DLD1 (cell line): ENCODE measurements around the gene BCL11B.

Source experiments
- in situ Hi-C: cut with HindIII; loops from 2 replicates; pipeline ENCODE4 v1.10.0; 2017; ENCODE audit warnings: low sequenced_read_pairs

Gene BCL11B

DNA sequence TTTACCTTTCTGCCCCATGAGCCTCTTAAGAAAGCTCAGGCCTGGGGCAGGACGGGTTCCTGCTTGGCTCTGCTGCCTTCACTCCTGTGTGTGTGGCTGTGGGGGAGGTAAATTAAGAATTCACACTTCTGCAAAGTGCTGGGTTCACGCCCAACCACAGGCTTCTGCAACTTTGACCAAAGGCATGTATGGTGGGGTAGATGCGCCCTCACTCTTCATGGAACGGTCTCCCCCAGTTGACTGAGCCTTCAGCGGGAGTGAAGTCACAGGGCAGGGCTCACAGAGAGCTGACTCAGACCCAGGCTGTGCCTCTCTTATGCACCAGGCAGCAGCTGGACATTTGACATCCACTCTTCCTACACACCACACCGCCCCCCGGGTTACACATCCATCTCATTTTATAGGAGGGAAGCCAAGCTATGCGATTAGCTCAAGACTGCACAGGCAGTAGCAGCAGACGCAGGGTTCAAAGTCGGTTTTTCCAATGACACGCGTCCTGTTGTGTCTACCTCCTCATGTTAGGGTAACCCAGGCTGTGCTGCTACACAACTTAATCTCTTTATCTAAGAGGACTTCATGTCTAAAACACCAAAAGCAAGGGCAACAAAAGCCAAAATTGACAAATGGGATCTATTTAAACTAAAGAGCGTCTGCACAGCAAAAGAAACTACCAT lies 15.4 kb upstream of the BCL11B start:
- in situ Hi-C loops = no loop called here

DNA sequence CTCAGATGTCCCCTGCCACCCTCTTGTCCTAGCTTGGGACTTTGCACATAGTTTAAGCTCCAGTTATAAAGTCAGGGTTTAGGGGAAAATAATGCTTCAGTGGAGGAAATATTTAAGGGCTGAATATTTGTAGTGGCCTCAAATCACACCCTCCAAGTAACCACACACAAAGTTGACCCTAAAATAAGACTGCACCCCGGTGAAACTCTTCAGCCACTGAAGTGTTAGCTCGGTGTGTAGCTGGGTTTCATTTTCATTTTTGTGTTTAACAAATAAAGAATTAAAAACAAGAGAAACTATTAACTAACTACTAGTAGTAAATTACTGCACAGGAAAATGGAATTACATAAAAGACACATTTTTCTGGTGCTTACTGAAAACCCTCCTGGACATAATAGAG lies 14.8 kb upstream of the BCL11B start:
- in situ Hi-C loops = no loop called here

DNA sequence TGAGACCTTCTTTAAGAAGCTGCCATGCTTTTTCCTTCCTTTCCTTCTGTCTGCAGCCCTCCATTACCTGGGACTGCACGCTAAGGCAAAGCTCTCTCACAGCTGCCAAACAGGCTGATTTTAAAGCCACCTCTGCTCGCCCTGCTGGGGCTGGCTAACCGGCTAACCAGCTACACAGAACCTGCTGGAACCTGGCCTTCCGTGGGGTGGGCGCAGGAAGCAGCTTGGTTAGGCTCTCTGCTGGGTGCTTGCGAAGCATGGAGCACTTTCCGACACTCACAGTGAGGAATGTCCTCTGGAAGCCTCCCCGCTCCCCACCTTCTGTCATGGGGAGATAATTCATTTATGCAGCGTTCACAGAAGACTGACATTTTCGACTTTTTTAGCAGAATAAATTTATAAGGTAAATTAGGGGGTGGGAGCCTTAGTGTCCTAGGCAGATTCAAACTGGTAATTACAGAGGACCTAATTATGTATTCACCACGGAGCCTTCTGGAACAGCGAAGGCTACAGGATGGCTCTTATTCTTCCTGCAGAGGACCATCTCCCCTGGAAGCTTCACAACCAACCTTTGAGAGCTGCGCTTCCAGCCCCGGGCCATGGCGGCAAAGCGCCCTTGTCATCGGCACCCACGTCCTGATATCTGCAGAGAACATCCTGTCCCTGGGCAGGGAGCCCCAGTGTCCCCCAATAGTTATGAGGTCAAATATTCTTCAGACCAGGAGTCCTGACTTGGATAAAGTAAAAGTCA lies 12.4 kb upstream of the BCL11B start:
- in situ Hi-C loops = no loop called here

DNA sequence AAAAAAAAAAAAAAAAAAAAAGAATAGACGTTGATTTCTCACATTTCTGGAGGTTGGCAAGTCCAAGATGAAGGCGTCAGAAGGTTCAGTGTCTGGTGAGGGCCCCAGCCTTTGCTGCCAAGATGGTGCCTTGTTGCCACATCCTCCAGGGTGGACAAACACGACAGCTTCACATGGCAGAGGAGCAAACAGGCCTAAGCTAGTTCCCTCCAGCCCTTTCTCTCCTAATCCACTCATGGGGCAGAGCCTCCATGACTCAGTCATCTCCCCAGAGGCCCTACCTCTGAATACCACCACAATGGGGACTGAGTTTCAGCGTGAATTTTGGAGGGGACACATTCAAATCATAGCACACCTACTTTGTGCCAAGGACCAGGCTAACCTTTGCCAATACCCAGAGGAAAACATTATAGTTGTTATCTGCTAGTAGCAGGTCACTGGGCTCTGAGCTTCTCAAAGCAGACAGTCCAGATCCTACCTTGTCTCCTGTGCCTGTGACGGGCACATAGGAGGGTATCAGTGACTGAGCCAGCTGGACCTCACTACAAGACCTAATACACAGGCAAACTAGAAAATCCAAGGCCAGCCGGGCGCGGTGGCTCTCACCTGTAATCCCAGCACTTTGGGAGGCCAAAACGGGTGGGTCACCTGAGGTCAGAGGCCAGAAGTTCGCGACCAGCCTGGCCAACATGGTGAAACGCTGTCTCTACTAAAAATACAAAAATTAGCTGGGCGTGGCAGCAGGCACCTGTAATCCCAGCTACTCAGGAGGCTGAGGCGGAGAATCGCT lies 10.5 kb upstream of the BCL11B start:
- in situ Hi-C loops = no loop called here

DNA sequence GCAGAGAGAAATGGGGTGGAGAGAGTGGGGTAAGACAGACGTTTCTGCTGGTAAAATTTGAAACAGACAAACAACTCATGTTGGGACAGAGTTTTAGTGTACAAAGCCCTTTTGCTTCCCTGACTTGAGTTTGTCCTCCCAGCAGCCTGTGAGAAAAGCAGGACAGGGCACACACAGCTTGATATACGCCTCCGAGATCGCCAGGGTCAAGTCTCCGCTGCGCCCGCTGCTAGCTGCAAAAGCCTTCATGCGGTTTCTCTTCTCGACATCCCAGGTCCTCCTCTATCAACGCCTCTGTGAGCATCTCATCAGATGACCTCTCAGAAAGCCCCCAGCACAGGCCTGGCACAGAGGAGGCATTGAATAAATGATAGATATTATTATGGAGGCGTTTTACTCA lies 9.4 kb upstream of the BCL11B start:
- in situ Hi-C loops = no loop called here

DNA sequence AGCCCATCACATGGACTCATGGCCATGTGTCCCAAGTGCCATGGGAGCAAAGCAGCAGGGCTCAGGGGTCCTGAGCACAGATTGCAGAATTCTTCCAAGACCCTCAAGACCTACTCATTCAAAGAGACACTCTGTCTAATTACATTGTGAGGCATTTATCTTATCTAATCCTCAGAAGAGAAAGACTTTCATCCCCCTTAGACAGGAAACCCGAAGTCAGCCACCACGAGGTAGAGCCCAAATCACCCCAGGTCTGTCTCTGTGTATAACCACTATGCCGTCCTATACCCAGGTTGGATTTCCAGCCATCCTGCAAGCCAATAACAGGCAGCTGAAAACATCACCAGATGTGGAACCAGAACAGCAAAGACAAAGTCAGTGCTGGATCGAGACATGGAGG lies 8.9 kb upstream of the BCL11B start:
- in situ Hi-C loops = no loop called here

DNA sequence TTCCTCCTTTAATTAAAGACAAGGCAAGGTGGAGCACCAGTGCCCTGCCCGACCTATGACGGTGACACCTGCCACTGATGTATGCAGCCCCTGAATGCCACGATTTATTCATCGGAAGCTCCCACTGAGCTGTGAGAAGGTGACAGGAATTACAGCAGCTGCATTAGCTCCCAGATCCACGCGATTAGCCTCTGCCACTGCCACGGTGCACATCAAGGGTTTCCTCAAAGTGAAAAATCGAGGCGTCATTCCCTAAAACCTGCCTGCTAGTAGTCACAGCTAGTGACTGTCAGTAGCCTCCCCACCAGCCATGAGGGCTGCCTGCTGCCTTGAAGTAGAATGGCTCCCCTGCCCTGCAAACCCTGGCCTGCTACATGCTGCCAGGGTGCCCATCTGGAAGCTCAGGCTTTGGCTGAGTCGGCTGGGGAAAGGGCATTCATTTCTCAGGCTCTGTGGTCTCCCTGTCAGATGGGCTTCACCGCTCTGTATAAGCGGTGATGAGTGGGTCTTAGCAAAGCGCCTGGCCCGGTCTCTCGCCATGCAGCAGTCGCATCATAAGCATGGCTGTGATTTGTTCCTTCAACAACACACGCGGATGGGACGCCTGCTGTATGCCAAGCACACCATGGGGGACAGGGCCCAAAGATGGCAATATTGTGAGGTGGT lies 8.2 kb upstream of the BCL11B start:
- in situ Hi-C loops = no loop called here

DNA sequence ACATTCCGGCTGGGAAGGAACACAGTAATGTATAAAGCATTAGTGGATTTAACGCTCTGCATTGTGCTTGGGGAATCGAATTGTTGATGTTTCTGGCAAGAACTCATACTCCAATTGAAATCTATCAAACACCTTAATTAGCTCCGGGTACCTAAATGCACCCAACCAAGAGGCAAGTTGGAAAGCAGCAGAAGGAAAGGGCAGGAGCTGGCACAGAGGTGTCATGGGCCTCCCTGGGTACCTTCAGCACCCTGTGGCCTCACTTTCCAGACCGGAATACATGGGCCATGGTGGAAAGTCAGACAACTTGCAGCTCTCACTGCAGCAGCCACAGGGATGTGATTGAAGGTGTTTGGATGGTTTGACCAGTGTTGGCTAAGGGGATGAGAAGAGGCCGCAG lies 6.8 kb upstream of the BCL11B start:
- in situ Hi-C loops = no loop called here

DNA sequence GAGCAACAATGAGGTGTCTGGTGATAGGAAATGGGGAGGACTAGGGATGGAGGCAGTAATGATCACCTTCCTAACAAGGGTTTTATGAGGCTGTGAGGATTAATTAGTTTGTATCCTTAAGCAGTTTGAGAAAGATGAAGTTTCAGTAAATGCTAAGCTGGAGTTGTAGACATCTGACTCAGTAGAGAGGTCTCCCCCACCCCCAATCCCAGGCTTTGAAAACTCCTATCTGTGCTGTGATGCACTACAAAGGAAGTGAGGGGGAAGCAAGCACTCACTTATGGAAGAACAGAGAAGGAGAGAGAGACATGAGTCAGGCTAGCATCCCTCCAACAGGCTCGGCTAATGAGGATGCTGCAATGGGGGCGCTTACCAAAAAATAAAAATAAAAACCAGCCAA lies 5.5 kb upstream of the BCL11B start:
- in situ Hi-C loops = no loop called here

DNA sequence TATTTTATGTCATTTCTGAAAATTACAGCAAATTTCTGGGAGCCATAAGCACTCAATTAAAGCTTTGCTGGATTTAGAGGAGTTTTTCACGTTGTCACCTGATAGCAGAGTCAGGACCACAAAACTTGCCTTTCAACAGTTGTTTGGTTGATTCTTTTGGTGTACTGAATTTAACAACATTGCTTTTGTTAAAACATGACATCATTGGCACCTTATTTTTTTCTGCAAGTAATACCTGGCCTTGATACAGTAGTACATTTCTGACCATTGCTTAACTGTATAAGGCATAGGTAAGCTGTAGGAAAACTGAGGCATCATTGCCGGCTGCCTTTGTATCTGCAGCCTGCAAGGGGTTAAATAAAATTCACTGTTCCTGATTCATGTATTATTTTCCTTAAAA lies 4.5 kb upstream of the BCL11B start:
- in situ Hi-C loops = no loop called here

DNA sequence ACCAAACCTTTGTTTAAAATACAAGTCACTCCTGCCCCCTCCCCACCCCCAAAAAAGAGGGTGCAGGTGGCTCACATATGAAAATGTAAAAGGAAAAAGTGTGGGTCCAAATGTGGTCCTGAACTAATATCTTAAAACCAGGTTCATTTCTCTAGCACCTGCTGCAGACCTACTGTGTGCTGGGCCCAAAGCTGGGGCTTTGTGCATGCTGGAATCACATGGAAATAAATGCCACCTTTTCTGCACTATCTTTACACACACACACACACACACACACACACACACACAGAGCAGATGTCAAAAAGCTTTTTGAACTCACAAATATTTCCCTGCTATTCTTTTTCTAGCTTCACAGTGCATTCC lies 3.2 kb upstream of the BCL11B start:
- in situ Hi-C loops = no loop called here

DNA sequence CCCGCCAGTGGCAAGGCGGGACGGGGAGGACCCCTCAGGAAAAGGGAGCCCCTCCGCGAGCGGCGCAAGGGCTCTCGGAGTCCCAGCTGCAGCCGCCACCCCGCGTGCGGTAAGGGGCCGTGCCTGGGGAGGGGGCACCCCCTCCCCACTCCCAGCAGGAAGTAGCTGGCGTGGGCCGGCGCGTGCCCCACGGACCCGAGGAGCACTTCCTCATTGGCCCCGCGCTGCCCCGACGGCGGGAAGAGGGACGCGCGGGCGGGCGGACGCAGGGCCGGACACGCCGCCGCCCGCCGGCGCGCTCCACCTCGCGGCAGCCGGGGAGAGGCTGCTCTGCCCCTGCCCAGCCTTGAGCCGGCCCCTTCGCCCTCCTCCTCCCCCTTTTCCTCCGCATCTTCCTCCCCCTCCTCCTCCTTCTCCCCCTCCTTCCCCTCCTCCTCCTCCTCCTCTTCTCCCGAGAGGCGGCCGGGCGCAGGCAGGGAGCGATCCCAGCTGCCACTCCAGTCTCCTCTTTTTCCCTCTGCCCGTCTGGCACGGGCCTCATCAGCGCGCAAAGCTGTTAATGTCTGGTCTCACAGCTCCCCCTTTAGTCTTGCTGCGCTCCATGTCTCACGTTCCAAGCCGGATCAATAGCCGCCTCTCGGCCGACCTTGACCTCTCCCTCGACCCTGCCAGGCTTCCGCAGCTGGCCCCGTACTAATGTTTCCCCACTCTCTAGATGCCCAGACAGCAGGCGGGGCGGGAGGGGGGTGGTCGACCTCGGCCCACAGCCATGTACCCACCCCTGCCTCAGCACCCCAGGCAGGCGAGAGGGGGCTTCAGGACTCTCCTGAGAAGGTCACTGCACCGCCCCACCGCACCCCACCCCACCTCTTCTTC lies 2.6 kb upstream of the BCL11B start:
- in situ Hi-C loops = no loop called here

DNA sequence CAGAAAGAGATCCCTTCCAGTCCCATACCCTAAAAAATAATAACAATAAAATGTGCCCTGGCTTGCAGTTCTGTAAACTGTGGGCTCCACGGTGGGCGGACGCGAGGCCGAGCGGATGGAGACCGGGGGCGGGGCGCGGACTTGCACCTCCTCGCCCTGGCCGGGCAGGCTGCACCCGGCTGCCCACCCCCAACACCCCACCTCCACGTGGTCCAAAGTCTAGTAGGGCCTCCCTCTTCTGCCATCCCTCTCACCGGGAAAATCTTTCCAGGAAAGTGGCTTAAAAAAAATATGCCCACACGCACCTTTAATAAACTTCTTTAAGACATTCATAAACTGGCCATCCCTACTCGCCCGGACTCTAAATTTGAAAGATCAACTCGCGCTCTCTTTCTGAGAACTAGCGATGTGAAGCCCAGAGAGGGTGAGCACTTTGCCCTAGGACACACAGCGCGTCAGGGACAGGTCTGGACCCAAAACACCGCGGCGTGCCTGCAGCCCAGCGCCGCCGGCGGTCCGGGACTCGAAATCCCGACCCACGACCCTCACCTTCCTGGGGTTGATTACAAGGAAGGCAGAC lies 1.9 kb upstream of the BCL11B start:
- in situ Hi-C loops = no loop called here

DNA sequence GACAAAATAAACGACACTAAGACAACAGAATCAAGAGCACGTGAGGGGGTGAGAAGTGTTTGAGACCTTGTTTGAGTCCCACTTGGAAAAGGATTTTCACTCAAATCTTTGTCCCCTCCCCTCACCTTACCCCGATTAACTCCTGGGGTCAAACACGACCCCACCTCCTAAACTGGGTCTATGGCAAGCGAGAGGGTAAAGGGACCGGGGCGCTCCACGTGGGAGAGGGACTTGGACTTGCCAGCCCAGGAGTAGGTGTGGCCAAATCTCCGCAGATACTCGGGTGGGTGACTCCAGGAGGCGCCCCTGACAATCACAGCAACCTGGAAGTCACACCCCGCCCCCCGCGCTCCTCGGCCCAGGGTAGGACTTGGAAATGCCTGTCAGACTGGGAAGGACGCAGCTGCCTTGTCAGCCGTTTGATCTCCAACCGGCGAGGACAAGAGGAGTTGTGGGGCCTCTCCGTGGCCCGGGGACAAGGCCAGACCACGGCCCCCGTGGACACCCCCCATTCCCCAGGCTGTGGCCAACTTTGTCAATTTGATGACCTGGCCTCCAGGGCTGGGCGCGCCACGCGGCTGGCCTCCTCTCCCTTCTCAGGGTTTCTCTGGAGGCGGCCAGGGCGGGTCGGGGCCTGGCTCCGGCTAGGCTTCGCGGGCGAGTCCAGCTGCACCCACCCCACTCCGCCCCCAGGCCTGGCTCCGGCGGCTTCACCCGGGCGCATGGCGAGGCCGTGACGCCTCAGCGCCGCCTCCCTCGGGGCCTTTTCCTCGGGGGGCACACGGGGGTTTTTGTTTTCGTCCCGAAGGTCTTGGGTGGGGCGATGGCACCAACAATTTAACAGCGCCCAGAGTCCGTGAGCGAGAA lies 1.1 kb upstream of the BCL11B start:
- in situ Hi-C loops = no loop called here

DNA sequence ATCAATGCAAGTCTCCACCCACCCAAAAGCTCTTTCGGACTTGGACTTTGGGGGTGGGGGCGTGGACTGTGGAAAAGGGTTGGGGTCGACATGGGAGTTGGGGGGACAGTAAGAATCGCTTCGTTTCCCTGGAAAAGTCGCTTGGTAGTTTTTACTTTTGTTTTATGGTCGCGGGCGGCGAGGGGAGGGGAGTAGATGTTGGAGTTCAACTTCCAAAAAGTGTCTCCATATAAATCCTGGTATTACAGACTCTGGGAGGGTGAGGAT lies 568 bp upstream of the BCL11B start:
- in situ Hi-C loops = no loop called here

DNA sequence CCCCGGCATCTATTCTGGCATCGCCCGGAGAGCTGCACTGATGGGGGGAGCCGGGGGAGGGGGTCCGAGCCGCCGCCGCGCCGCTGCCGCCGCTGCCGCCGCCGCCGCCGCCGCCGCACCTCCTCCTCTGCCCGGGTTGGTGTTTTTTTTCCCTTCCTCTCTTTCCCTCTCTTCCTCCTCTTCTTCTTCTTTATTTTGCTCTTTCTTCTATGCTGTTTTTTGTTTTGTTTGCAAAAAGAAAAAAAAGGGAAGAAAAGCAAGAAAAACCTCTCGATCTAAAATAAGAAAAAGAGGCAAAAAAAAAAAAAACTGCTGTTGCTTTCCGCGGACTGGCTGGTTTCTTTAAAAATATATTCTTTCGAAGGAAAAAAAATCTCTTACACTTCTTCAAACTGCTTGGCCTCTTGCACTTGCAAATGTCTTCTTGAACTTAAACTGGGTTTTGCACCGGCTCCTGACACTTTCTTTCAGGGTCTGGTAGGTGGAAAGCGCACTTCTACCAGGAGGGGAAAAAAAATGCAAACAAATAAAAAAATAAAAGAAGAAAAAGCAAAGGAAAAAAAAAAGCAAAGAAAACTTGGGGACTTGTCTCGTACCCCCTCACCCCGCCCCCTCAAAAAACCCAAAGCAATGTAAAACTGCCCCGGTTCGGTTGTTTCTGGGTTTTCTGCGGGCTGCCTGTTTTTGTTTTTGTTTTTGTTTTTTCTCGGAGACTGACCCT lies 616 bp downstream of the BCL11B start:
- in situ Hi-C loops = no loop called here

DNA sequence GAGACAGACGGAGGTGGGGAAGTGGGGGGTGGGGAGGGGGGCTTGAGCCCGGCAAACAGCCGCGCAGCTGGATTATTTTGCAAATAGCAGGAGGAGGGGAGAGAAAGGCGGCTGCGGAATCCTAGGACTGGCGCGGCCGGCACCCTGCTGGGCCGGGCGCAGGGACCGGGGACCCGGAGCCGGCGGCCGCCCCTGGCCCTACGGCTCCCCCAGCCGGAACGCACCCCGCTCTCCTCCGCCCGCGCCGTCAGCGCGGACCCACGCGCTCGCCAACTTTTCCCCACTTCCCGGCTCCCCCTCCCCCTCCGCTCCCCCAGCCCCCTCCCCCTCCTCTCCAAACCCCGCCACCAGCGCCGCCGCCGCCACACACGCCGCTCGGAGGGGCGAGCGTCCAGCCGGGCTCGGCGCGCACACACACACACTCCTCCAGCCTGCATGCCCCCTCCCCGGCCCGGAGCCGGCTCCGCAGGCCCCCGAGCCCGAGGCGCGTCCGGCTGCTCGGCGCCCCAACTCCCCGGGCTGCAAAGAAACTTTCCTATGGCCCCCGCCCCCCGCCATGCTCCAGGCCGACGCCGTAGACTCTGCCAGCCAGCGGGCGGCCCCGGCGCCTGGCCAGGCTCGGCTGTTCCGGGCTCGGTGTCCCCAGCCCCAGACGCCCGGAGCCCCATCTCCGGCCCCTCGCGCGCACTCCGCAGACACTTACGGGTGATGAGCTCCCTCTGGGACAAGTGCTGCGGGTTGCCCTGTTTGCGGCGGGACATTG lies 1.4 kb downstream of the BCL11B start:
- in situ Hi-C loops = no loop called here
